Prostate gland (tissue), 2 donors: ENCODE data around the gene MTA3.

Source experiments
- CTCF ChIP-seq, 4 experiments: fragments of 200-600 bp in 2 of 4; fragments of 450-650 bp in 2 of 4; sonication (generic) in 2 of 4; IDR thresholded peaks; 1 replicate in 3 of 4; 2 replicates in 1 of 4; pipeline ENCODE4 v1.5.1; 2016 to 2019; ENCODE audit warnings: antibody characterized with exemption in 4 of 4, mild to moderate bottlenecking in 2 of 4, moderate library complexity in 2 of 4
- POLR2A ChIP-seq: fragments of 450-650 bp; IDR thresholded peaks from one replicate; pipeline ENCODE4 v1.6.1; 2016; ENCODE audit warnings: antibody characterized with exemption, mild to moderate bottlenecking

- TF ChIP-seq CTCF (IDR thresholded peaks at IDR 0.05) (no peak), POLR2A (no peak)
These were observed 91.2 kb downstream of the MTA3 start for GRCh38 chr2:42659609-42660008.
